C4-2B (cell line): ENCODE results near the gene PPP1R7.

Experiments used
- H3K27ac ChIP-seq: fragments of 450-650 bp; 2 replicates; pipeline ENCODE4 v1.5.1; 2017
- CTCF ChIP-seq: fragments of 450-650 bp; conservative IDR thresholded peaks from 2 replicates; pipeline ENCODE4 v1.5.1; 2017; ENCODE audit warnings: mild to moderate bottlenecking
- ZFX ChIP-seq: fragments of 450-650 bp; IDR thresholded peaks from 2 replicates; pipeline ENCODE4 v1.6.1; 2017

The PPP1R7 gene

GRCh38 chr2:241183221-241183620, 33.0 kb downstream of the PPP1R7 start:
- TF ChIP-seq CTCF (no peak), ZFX (no peak)
- no peak overlapping the region for H3K27ac ChIP-seq

- no peak for TF ChIP-seq ZFX
- TF ChIP-seq CTCF = no peak
- H3K27ac ChIP-seq = no peak overlapping the region
Measured at GRCh38 chr2:241184901-241185300, 34.6 kb downstream of the PPP1R7 start.

- no peak overlapping the region for H3K27ac ChIP-seq
- TF ChIP-seq ZFX = no peak
- TF ChIP-seq CTCF = no peak
Measured at GRCh38 chr2:241185961-241186360, 35.7 kb downstream of the PPP1R7 start.

- TF ChIP-seq CTCF (no peak), ZFX (no peak)
- peak overlapping the region; percentile 65; the same call in 1 of the 2 replicates for H3K27ac ChIP-seq
Measured at GRCh38 chr2:241187101-241187917, 37.0 kb downstream of the PPP1R7 start.

GRCh38 chr2:241187918-241188234, 37.6 kb downstream of the PPP1R7 start:
- TF ChIP-seq CTCF (no peak), ZFX (no peak)
- H3K27ac ChIP-seq = peak overlapping the region; percentile 65

- H3K27ac ChIP-seq = peak within 1 kb of the TSS; percentile 65
- TF ChIP-seq CTCF (no peak), ZFX (no peak)
Measured at GRCh38 chr2:241188361-241189092, 38.3 kb downstream of the PPP1R7 start, which contains the start of gene ANO7. ANO7 (plus strand) TSS chr2:241188677; CDS start chr2:241190064, 1,387 bp downstream.

- peak overlapping the region; percentile 65 for H3K27ac ChIP-seq
- TF ChIP-seq CTCF (no peak), ZFX (no peak)
Measured at GRCh38 chr2:241189093-241189855, 39.0 kb downstream of the PPP1R7 start.
